ENCODE data around the gene ZSWIM6.

The ZSWIM6 gene

DNA sequence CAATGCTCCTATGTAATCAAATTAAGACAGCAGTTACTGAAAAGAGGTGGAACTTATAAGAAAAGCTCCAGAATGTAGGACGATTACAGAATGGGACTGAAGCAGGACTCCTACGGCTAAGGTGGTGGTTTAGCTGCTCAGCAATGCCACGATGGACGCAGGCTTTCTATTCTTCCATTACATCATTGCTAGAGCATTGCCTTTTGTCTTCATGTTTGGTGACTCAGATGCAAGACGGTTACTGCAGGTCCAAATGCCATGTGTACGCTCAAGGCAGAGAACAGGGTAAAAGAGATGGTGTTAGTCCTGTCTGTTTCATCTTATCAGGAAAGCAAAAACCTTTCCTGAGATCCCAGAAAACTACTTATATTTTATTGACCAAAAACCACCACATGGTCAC is 255.1 kb downstream of the ZSWIM6 start:
- Histone ChIP-seq H3K79me2 (ENCODE audit: insufficient read depth, low read length) (no peaks in the 10 kb centered on the region), H3K36me3 (ENCODE audit: insufficient read depth, low read length) (no peaks in the 10 kb centered on the region), H3K27me3 (ENCODE audit: insufficient read depth, low read length) (no peaks in the 10 kb centered on the region), H3K9ac (ENCODE audit: low read length) (no peak overlapping the region), H3K27ac (ENCODE audit: low read depth, low read length, poor library complexity, severe bottlenecking) (no peak overlapping the region), H3K9me2 (ENCODE audit: low read depth, low read length) (no peaks in the 10 kb centered on the region), H3K4me1 (ENCODE audit: insufficient read depth, low read length, severe bottlenecking) (no peaks in the 10 kb centered on the region), H3K4me3 (ENCODE audit: low read depth, low read length, poor library complexity, severe bottlenecking) (no peak overlapping the region), H3K4me2 (ENCODE audit: low read length) (no peak overlapping the region), H3K9me3 (ENCODE audit: low read length) (no peaks in the 10 kb centered on the region), H4K20me1 (ENCODE audit: insufficient read depth, low read length) (no peaks in the 10 kb centered on the region), H2AFZ (ENCODE audit: low read length) (no peak overlapping the region), H3F3A (ENCODE audit: insufficient read depth, low read length) (no peaks in the 10 kb centered on the region)
- no peak for TF ChIP-seq EZH2 (IDR thresholded peaks at IDR 0.05; ENCODE audit: borderline replicate concordance, low read length)
- TF ChIP-seq, protein P1, sequence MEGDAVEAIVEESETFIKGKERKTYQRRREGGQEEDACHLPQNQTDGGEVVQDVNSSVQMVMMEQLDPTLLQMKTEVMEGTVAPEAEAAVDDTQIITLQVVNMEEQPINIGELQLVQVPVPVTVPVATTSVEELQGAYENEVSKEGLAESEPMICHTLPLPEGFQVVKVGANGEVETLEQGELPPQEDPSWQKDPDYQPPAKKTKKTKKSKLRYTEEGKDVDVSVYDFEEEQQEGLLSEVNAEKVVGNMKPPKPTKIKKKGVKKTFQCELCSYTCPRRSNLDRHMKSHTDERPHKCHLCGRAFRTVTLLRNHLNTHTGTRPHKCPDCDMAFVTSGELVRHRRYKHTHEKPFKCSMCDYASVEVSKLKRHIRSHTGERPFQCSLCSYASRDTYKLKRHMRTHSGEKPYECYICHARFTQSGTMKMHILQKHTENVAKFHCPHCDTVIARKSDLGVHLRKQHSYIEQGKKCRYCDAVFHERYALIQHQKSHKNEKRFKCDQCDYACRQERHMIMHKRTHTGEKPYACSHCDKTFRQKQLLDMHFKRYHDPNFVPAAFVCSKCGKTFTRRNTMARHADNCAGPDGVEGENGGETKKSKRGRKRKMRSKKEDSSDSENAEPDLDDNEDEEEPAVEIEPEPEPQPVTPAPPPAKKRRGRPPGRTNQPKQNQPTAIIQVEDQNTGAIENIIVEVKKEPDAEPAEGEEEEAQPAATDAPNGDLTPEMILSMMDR (IDR thresholded peaks at IDR 0.05; ENCODE audit: low read length), result no peak

DNA sequence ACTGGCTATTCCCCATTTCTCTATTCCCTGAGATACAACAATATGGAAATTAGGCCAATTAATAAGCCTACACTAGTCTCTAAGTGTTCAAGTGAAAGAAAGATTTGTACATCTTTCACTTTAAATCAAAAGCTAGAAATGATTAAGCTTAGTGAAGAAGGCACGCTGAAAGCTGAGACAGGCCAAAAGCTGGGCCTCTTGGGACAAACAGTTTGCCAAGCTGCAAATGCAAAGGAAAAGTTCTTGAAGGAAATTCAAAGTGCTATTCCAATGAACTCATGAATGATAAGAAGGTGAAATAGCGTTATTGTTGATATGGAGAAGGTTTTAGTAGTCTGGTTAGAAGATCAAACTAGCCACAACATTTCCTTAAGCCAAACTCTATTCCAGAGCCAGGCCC is 256.2 kb downstream of the ZSWIM6 start:
- Histone ChIP-seq H3K9ac (ENCODE audit: low read length) (no peak overlapping the region), H3K9me3 (ENCODE audit: low read length) (no peaks in the 10 kb centered on the region), H3K36me3 (ENCODE audit: insufficient read depth, low read length) (no peaks in the 10 kb centered on the region), H3K4me1 (ENCODE audit: insufficient read depth, low read length, severe bottlenecking) (no peaks in the 10 kb centered on the region), H3K79me2 (ENCODE audit: insufficient read depth, low read length) (no peaks in the 10 kb centered on the region), H3K4me3 (ENCODE audit: low read depth, low read length, poor library complexity, severe bottlenecking) (no peak overlapping the region), H3K27ac (ENCODE audit: low read depth, low read length, poor library complexity, severe bottlenecking) (no peak overlapping the region), H3K27me3 (ENCODE audit: insufficient read depth, low read length) (no peaks in the 10 kb centered on the region), H3K9me2 (ENCODE audit: low read depth, low read length) (no peaks in the 10 kb centered on the region), H3F3A (ENCODE audit: insufficient read depth, low read length) (no peaks in the 10 kb centered on the region), H4K20me1 (ENCODE audit: insufficient read depth, low read length) (no peaks in the 10 kb centered on the region), H2AFZ (ENCODE audit: low read length) (no peak overlapping the region), H3K4me2 (ENCODE audit: low read length) (no peak overlapping the region)
- TF ChIP-seq, protein P1 (IDR thresholded peaks at IDR 0.05; ENCODE audit: low read length), result no peak
- no peak for TF ChIP-seq EZH2 (IDR thresholded peaks at IDR 0.05; ENCODE audit: borderline replicate concordance, low read length)

DNA sequence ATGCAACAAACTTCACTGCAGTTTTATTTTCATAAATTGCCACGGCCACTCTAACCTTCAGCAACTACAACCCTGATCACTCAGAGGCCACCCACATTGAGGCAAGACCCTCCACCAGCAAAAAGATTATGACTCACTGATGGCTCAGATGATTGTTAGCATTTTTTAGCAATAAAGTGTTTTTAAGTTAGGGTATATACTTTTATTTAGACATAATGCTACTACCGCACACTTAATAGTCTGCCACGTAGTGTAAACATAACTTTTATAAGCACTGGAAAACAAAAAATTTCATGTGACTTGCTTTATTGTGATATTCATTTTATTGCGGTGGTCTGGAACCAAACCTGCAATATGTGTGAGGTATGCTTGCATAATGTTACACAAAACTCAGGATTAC is 257.9 kb downstream of the ZSWIM6 start:
- no peaks in the 10 kb centered on the region for H3K36me3 ChIP-seq (ENCODE audit: insufficient read depth, low read length)
- H3K79me2 ChIP-seq (ENCODE audit: insufficient read depth, low read length), result no peaks in the 10 kb centered on the region
- TF ChIP-seq, protein P1 (IDR thresholded peaks at IDR 0.05; ENCODE audit: low read length), result no peak
- no peak for TF ChIP-seq EZH2 (IDR thresholded peaks at IDR 0.05; ENCODE audit: borderline replicate concordance, low read length)
- no peak overlapping the region for H2AFZ ChIP-seq (ENCODE audit: low read length)
- H3K27me3 ChIP-seq (ENCODE audit: insufficient read depth, low read length), result no peaks in the 10 kb centered on the region
- H3K9me2 ChIP-seq (ENCODE audit: low read depth, low read length), result no peaks in the 10 kb centered on the region
- no peaks in the 10 kb centered on the region for H4K20me1 ChIP-seq (ENCODE audit: insufficient read depth, low read length)
- H3K9me3 ChIP-seq (ENCODE audit: low read length), result no peaks in the 10 kb centered on the region
- H3K9ac ChIP-seq (ENCODE audit: low read length), result no peak overlapping the region
- no peak overlapping the region for H3K4me3 ChIP-seq (ENCODE audit: low read depth, low read length, poor library complexity, severe bottlenecking)
- H3K4me2 ChIP-seq (ENCODE audit: low read length), result no peak overlapping the region
- no peak overlapping the region for H3K27ac ChIP-seq (ENCODE audit: low read depth, low read length, poor library complexity, severe bottlenecking)
- H3K4me1 ChIP-seq (ENCODE audit: insufficient read depth, low read length, severe bottlenecking), result no peaks in the 10 kb centered on the region
- H3F3A ChIP-seq (ENCODE audit: insufficient read depth, low read length), result no peaks in the 10 kb centered on the region
